HG02798 (cell line): Measurements from ENCODE around the gene UNC45A.

Experiments used
- ATAC-seq: cut with Tn5 transposase; IDR thresholded peaks from one replicate; pipeline ENCODE4 v1.9.1; 2021; ENCODE audit warnings: mild to moderate bottlenecking; ENCODE audit not compliant: unreplicated experiment, poor library complexity

Gene UNC45A

GRCh38 chr15:90994059-90994416, 59.0 kb downstream of the UNC45A start:
- ATAC-seq: peak; percentile 17

GRCh38 chr15:90994417-90995311, 59.6 kb downstream of the UNC45A start, which contains the start of gene PRC1:
Gene PRC1, minus strand, starts transcription at chr15:90994535. Its CDS starts 118 bp downstream, at chr15:90994417.
- peak; percentile 98 for ATAC-seq

- ATAC-seq: no peak
These were observed 63.7 kb downstream of the UNC45A start for GRCh38 chr15:90998737-90999136.

- no peak for ATAC-seq
These were observed 66.1 kb downstream of the UNC45A start for GRCh38 chr15:91001209-91001608.
